Esophagus squamous epithelium (tissue), 5 donors: Measurements from ENCODE around the gene PRSS27. TPM values are rescaled to one million over a fixed set of nuclear protein-coding genes. Genes with fewer than 3 reads are reported as not detected.
A peak's percentile ranks its signal among the peaks of the same experiment; 100 is the strongest.

ENCODE experiments used
- DNase-seq: peaks from one replicate; lab custom pipeline; 2025; lab: John Stamatoyannopoulos, UW
- H3K27ac ChIP-seq, 4 donors: fragments of 200-600 bp; sonication (generic); one replicate each; pipeline ENCODE4 v1.5.1; 2016 to 2019; ENCODE audit warnings: mild to moderate bottlenecking in 1 of 4
- H3K27me3 ChIP-seq, 4 donors: fragments of 200-600 bp; sonication (generic); 1 replicate in 3 of 4; 2 replicates in 1 of 4; pipeline versions ENCODE4 v1.5.1 to v1.6.0; 2017 to 2021; ENCODE audit warnings: antibody characterized with exemption in 1 of 4
- H3K36me3 ChIP-seq, 3 donors: fragments of 200-600 bp; sonication (generic); one replicate each; pipeline ENCODE4 v1.5.1; 2016 to 2019
- H3K4me1 ChIP-seq, 3 donors: fragments of 200-600 bp; sonication (generic); one replicate each; pipeline ENCODE4 v1.5.1; 2017 to 2019
- H3K4me3 ChIP-seq, 4 donors: fragments of 200-600 bp; sonication (generic); 1 replicate in 3 of 4; 2 replicates in 1 of 4; pipeline ENCODE4 v1.5.1; 2016 to 2019; ENCODE audit warnings: mild to moderate bottlenecking in 2 of 4, moderate library complexity in 1 of 4
- H3K9me3 ChIP-seq, 3 donors: fragments of 200-600 bp; sonication (generic); one replicate each; pipeline ENCODE4 v1.5.1; 2016 to 2019
- POLR2A ChIP-seq, 4 donors: fragments of 450-650 bp; IDR thresholded peaks; one replicate each; pipeline ENCODE4 v1.6.1; 2017; ENCODE audit warnings: antibody characterized with exemption in 4 of 4, mild to moderate bottlenecking in 4 of 4, moderate library complexity in 3 of 4
- WGBS, 2 donors: methylation state at CpG; one replicate each; pipeline ENCODE4 v1.1.5; 2018; 5-methylcytosine and 5-hydroxymethylcytosine counted together
- intact Hi-C: fragments of 100-400 bp; cut with DNase I; formaldehyde crosslinking; loops from one replicate; pipeline ENCODE4 v1.15.0; 2022
- total RNA-seq, 4 donors: library from RNA; depleted of rRNA; stranded (reverse); fragments of >200 nt; gene quantifications; one replicate each; pipeline ENCODE4 v1.1.0, GENCODE V29; 2016
- TF ChIP-seq, protein P1 (sequence below), 6 experiments: fragments of 450-650 bp in 4 of 6; fragments of 200-600 bp in 2 of 6; sonication (generic) in 2 of 6; IDR thresholded peaks; one replicate each; pipeline ENCODE4 v1.5.1; 2016 to 2019; ENCODE audit warnings: antibody characterized with exemption in 6 of 6, mild to moderate bottlenecking in 4 of 6, moderate library complexity in 4 of 6
- donor health status: DM: yes; HTN: yes; CAD: no.

Gene PRSS27
- total RNA-seq, 4 donors from 2014 or later, result 188 to 463 (median 228) TPM

GRCh38 chr16:2717383-2718263, 2.4 kb downstream of the PRSS27 start:
- 82 to 85% methylated on average over 5 to 11 of the region's 21 CpGs for WGBS, 2 donors
- DNase-seq, result no peak
- TF ChIP-seq, protein P1, sequence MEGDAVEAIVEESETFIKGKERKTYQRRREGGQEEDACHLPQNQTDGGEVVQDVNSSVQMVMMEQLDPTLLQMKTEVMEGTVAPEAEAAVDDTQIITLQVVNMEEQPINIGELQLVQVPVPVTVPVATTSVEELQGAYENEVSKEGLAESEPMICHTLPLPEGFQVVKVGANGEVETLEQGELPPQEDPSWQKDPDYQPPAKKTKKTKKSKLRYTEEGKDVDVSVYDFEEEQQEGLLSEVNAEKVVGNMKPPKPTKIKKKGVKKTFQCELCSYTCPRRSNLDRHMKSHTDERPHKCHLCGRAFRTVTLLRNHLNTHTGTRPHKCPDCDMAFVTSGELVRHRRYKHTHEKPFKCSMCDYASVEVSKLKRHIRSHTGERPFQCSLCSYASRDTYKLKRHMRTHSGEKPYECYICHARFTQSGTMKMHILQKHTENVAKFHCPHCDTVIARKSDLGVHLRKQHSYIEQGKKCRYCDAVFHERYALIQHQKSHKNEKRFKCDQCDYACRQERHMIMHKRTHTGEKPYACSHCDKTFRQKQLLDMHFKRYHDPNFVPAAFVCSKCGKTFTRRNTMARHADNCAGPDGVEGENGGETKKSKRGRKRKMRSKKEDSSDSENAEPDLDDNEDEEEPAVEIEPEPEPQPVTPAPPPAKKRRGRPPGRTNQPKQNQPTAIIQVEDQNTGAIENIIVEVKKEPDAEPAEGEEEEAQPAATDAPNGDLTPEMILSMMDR (IDR thresholded peaks at IDR 0.05), result no peak
- TF ChIP-seq POLR2A (IDR thresholded peaks at IDR 0.05), result no peak
- no peaks in the 10 kb centered on the region for H3K9me3 ChIP-seq
- intact Hi-C loops, result no loop called here
- H3K4me3 ChIP-seq, result peak overlapping the region in 3 of 4 donors; percentile 7 to 75 (median 51)
- H3K4me1 ChIP-seq, result peaks cover 16 to 59% (median 20%) of the 10 kb centered on the region in 3 donors
- peaks cover 0 to 18% (median 0%) of the 10 kb centered on the region in 4 donors for H3K27me3 ChIP-seq
- peak overlapping the region in 3 of 4 donors; percentile 53 to 95 (median 89) for H3K27ac ChIP-seq
- H3K36me3 ChIP-seq, result no peaks in the 10 kb centered on the region

GRCh38 chr16:2716948-2717347, 3.1 kb downstream of the PRSS27 start:
- 80 to 88% methylated on average over 3 to 4 of the region's 10 CpGs for WGBS, 2 donors
- Histone ChIP-seq H3K27me3 (peaks cover 0 to 18% (median 0%) of the 10 kb centered on the region in 4 donors), H3K36me3 (no peaks in the 10 kb centered on the region), H3K4me1 (peaks cover 16 to 58% (median 20%) of the 10 kb centered on the region in 3 donors), H3K27ac (peak overlapping the region in 3 of 4 donors; percentile 53 to 95 (median 89)), H3K9me3 (no peaks in the 10 kb centered on the region), H3K4me3 (peak overlapping the region in 3 of 4 donors; percentile 7 to 75 (median 51))
- TF ChIP-seq, protein P1 (IDR thresholded peaks at IDR 0.05), result no peak
- TF ChIP-seq POLR2A (IDR thresholded peaks at IDR 0.05), result no peak
- intact Hi-C loops, result no loop called here
- DNase-seq, result no peak

DNA sequence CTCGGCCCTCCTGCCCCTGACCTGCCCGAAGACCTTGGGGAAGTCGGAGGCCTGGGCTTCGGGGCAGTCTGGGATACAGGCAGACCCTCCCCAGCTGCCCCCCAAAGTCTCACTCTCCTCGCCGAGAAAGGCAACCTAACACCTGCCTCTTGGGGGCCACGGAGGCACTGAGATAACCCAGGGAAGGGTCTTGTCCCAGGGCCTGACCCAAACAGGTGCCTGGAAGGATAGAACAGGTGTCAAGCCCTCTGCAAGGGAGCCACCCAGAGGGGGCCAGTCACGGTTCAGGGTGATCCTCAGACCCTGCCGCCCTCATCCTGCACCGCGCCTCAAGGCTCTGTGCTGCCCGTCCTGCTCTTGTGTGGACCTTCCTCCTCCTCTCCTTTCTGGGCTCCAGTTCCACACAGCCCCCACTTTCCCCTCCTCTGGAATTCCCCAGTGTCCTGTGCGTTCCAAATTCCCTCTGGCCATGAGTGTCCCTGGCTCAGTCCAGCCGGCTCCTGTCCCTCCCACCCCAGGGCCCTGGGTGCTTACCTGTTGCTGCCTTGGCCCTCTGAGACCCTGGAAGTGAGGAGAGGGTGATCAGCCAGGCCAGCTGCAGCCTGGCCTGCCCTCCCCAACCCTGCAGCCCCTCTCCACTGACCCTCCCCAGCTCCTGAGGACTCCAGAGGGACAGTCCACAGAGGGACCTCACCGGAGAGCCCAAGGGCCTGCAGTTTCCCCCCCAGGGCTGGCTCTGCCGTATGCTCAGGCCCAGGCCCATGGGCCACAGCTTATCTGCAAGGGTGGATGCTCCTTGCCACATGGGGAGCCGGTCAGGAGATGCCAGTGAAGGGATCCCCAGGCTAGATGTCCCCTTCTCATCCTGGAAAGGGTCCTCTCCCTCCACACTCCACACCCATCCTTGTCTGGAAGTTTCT, 3.8 kb downstream of the PRSS27 start:
- TF ChIP-seq, protein P1 (IDR thresholded peaks at IDR 0.05), result no peak
- TF ChIP-seq POLR2A (IDR thresholded peaks at IDR 0.05), result no peak
- 43 to 63% methylated on average over 7 to 8 of the region's 17 CpGs for WGBS, 2 donors
- H3K9me3 ChIP-seq, result no peaks in the 10 kb centered on the region
- no peak for DNase-seq
- peaks cover 0 to 18% (median 0%) of the 10 kb centered on the region in 4 donors for H3K27me3 ChIP-seq
- peak overlapping the region in 3 of 4 donors; percentile 53 to 95 (median 89) for H3K27ac ChIP-seq
- H3K4me1 ChIP-seq, result peaks cover 15 to 53% (median 16%) of the 10 kb centered on the region in 3 donors
- intact Hi-C loops, result no loop called here
- peak overlapping the region; percentile 3 to 75 (median 42) for H3K4me3 ChIP-seq
- no peaks in the 10 kb centered on the region for H3K36me3 ChIP-seq

DNA sequence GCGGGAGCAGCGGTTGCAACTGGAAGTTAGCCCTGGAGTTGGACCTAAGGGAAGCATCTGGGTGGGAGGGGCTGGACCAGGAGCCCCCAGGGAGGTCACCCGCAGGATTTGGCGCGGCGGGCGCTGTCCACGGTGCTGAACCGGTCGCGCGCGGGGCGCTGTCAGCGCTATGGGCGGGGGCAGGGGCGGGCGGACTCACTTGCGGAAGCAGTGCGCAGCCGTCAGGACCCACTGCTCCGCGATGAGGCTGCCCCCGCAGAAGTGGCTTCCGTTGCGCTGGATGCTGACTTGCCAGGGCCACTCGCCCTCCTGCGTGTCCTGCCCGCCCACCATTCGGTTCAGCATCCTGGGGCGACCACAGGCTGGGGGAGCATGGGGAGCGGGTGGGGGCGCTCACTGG, 4.5 kb downstream of the PRSS27 start:
- TF ChIP-seq, protein P1 (IDR thresholded peaks at IDR 0.05), result no peak
- TF ChIP-seq POLR2A (IDR thresholded peaks at IDR 0.05), result no peak
- H3K9me3 ChIP-seq, result no peaks in the 10 kb centered on the region
- peak overlapping the region in 3 of 4 donors; percentile 53 to 95 (median 89) for H3K27ac ChIP-seq
- H3K4me1 ChIP-seq, result peaks cover 14 to 48% (median 15%) of the 10 kb centered on the region in 3 donors
- DNase-seq, result no peak
- H3K27me3 ChIP-seq, result peaks cover 0 to 18% (median 0%) of the 10 kb centered on the region in 4 donors
- WGBS, 2 donors, result 6 to 9% methylated on average over 12 to 17 of the region's 33 CpGs
- no peaks in the 10 kb centered on the region for H3K36me3 ChIP-seq
- H3K4me3 ChIP-seq, result peak overlapping the region; percentile 3 to 75 (median 42)
- intact Hi-C loops, result no loop called here
